RWPE2 (cell line): ENCODE data around the gene GDF10.

ENCODE experiments used
- ATAC-seq: fragments of 200-7000 bp; cut with Tn5 transposase; 3 replicates; pipeline ENCODE4 v1.9.1; 2021; ENCODE audit warnings: low read depth
- DNase-seq: peaks from one replicate; pipeline ENCODE4 v3.0.0-alpha.2; 2020; ENCODE audit warnings: low spot score
- H3K27ac ChIP-seq: fragments of 450-650 bp; 2 replicates; pipeline ENCODE4 v1.5.1; 2017; ENCODE audit warnings: mild to moderate bottlenecking; ENCODE audit not compliant: poor library complexity, severe bottlenecking
- H3K27me3 ChIP-seq: fragments of 250-450 bp; sonication (Bioruptor Pico); 2 replicates; pipeline ENCODE4 v1.5.1; 2021; ENCODE audit warnings: mild to moderate bottlenecking, moderate library complexity; ENCODE audit not compliant: insufficient read depth, poor library complexity, severe bottlenecking
- H3K36me3 ChIP-seq: fragments of 250-450 bp; sonication (Bioruptor Pico); 2 replicates; pipeline ENCODE4 v1.5.1; 2020; ENCODE audit warnings: low read depth, mild to moderate bottlenecking, moderate library complexity
- H3K4me1 ChIP-seq: fragments of 250-450 bp; sonication (Bioruptor Pico); 2 replicates; pipeline ENCODE4 v1.5.1; 2021; ENCODE audit warnings: mild to moderate bottlenecking, moderate library complexity; ENCODE audit not compliant: insufficient read depth, poor library complexity, severe bottlenecking
- H3K4me3 ChIP-seq: fragments of 250-450 bp; sonication (Bioruptor Pico); 2 replicates; pipeline ENCODE4 v1.5.1; 2021; ENCODE audit warnings: mild to moderate bottlenecking, moderate library complexity; ENCODE audit not compliant: severe bottlenecking
- H3K9me3 ChIP-seq: fragments of 250-450 bp; sonication (Bioruptor Pico); 2 replicates; pipeline ENCODE4 v1.5.1; 2021; ENCODE audit warnings: mild to moderate bottlenecking, moderate library complexity; ENCODE audit not compliant: severe bottlenecking
- TF ChIP-seq, protein P1 (sequence below): fragments of 450-650 bp; IDR thresholded peaks from one replicate; pipeline ENCODE4 v1.5.1; 2017; ENCODE audit warnings: mild to moderate bottlenecking, moderate library complexity; ENCODE audit not compliant: poor library complexity, severe bottlenecking

GDF10 gene

DNA sequence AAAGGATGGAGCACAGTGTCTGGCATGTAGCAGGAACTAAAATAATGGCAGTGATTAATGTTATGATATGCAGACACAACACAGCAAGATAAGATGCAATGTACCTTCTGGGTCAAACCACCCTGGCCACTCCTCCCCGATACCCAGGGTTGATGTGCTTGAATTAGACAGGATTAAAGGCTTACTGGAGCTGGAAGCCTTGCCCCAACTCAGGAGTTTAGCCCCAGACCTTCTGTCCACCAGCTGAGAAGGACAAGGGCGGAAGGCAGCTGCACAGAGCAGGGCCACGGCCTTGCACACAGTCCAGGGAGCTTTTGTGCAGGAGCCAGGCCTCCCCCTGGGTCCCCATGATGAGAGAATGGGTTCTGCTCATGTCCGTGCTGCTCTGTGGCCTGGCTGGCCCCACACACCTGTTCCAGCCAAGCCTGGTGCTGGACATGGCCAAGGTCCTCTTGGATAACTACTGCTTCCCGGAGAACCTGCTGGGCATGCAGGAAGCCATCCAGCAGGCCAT lies 48.2 kb downstream of the GDF10 start, which contains the start of gene RBP3:
RBP3 (plus strand) TSS at position 226 of the 514 bp plus-strand sequence; CDS start at position 348, 122 bp downstream.
- Histone ChIP-seq H3K27me3 (no peaks in the 10 kb centered on the region), H3K9me3 (no peaks in the 10 kb centered on the region), H3K36me3 (no peaks in the 10 kb centered on the region), H3K27ac (no peak within 1 kb of the TSS), H3K4me3 (no peak within 1 kb of the TSS), H3K4me1 (no peaks in the 10 kb centered on the region)
- TF ChIP-seq, protein P1, sequence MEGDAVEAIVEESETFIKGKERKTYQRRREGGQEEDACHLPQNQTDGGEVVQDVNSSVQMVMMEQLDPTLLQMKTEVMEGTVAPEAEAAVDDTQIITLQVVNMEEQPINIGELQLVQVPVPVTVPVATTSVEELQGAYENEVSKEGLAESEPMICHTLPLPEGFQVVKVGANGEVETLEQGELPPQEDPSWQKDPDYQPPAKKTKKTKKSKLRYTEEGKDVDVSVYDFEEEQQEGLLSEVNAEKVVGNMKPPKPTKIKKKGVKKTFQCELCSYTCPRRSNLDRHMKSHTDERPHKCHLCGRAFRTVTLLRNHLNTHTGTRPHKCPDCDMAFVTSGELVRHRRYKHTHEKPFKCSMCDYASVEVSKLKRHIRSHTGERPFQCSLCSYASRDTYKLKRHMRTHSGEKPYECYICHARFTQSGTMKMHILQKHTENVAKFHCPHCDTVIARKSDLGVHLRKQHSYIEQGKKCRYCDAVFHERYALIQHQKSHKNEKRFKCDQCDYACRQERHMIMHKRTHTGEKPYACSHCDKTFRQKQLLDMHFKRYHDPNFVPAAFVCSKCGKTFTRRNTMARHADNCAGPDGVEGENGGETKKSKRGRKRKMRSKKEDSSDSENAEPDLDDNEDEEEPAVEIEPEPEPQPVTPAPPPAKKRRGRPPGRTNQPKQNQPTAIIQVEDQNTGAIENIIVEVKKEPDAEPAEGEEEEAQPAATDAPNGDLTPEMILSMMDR = no peak
- DNase-seq (no peak), ATAC-seq (no peak)

DNA sequence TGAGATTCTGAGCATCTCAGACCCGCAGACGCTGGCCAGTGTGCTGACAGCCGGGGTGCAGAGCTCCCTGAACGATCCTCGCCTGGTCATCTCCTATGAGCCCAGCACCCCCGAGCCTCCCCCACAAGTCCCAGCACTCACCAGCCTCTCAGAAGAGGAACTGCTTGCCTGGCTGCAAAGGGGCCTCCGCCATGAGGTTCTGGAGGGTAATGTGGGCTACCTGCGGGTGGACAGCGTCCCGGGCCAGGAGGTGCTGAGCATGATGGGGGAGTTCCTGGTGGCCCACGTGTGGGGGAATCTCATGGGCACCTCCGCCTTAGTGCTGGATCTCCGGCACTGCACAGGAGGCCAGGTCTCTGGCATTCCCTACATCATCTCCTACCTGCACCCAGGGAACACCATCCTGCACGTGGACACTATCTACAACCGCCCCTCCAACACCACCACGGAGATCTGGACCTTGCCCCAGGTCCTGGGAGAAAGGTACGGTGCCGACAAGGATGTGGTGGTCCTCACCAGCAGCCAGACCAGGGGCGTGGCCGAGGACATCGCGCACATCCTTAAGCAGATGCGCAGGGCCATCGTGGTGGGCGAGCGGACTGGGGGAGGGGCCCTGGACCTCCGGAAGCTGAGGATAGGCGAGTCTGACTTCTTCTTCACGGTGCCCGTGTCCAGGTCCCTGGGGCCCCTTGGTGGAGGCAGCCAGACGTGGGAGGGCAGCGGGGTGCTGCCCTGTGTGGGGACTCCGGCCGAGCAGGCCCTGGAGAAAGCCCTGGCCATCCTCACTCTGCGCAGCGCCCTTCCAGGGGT lies 48.9 kb downstream of the GDF10 start:
- no peaks in the 10 kb centered on the region for H3K9me3 ChIP-seq

DNA sequence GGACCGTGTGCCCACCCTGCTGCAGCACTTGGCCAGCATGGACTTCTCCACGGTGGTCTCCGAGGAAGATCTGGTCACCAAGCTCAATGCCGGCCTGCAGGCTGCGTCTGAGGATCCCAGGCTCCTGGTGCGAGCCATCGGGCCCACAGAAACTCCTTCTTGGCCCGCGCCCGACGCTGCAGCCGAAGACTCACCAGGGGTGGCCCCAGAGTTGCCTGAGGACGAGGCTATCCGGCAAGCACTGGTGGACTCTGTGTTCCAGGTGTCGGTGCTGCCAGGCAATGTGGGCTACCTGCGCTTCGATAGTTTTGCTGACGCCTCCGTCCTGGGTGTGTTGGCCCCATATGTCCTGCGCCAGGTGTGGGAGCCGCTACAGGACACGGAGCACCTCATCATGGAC lies 49.5 kb downstream of the GDF10 start:
- ATAC-seq = no peak
- TF ChIP-seq, protein P1 = no peak
- Histone ChIP-seq H3K9me3 (no peaks in the 10 kb centered on the region), H3K27me3 (no peaks in the 10 kb centered on the region), H3K4me1 (no peaks in the 10 kb centered on the region), H3K36me3 (no peaks in the 10 kb centered on the region), H3K4me3 (no peak overlapping the region), H3K27ac (no peak overlapping the region)
- peak; percentile 55 for DNase-seq

More for the DNA sequence above, 48.9 kb downstream of the GDF10 start:
- H3K27me3 ChIP-seq = no peaks in the 10 kb centered on the region
- no peak for ATAC-seq
- H3K36me3 ChIP-seq = no peaks in the 10 kb centered on the region
- TF ChIP-seq, protein P1 = no peak
- no peaks in the 10 kb centered on the region for H3K4me1 ChIP-seq
- no peak overlapping the region for H3K4me3 ChIP-seq
- DNase-seq = no peak
- H3K27ac ChIP-seq = no peak overlapping the region

DNA sequence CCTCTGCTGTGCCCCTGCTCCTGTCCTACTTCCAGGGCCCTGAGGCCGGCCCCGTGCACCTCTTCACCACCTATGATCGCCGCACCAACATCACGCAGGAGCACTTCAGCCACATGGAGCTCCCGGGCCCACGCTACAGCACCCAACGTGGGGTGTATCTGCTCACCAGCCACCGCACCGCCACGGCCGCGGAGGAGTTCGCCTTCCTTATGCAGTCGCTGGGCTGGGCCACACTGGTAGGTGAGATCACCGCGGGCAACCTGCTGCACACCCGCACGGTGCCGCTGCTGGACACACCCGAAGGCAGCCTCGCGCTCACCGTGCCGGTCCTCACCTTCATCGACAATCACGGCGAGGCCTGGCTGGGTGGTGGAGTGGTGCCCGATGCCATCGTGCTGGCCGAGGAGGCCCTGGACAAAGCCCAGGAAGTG lies 50.0 kb downstream of the GDF10 start:
- DNase-seq (peak; percentile 71), ATAC-seq (no peak)
- Histone ChIP-seq H3K27ac (no peak overlapping the region), H3K27me3 (no peaks in the 10 kb centered on the region), H3K9me3 (no peaks in the 10 kb centered on the region), H3K4me1 (no peaks in the 10 kb centered on the region), H3K36me3 (no peaks in the 10 kb centered on the region), H3K4me3 (no peak overlapping the region)
- TF ChIP-seq, protein P1 = no peak
